Hepatocyte (in vitro differentiated cells): ENCODE results near the gene EXOC3L4.

Experiments
- EZH2 ChIP-seq: fragments of 200-600 bp; sonication (generic); IDR thresholded peaks from 2 replicates; pipeline ENCODE4 v1.6.1; 2016; ENCODE audit warnings: antibody characterized with exemption, mild to moderate bottlenecking, borderline replicate concordance
- EZH2phosphoT487 ChIP-seq: fragments of 200-600 bp; sonication (generic); IDR thresholded peaks from one replicate; pipeline ENCODE4 v1.6.1; 2018; ENCODE audit warnings: antibody characterized with exemption, mild to moderate bottlenecking, low read depth, moderate library complexity; ENCODE audit not compliant: unreplicated experiment, severe bottlenecking
- TF ChIP-seq, protein P1 (sequence below): fragments of 200-600 bp; sonication (generic); IDR thresholded peaks from 2 replicates; pipeline ENCODE4 v1.5.1; 2016; ENCODE audit warnings: antibody characterized with exemption, mild to moderate bottlenecking; ENCODE audit not compliant: poor library complexity

DNA sequence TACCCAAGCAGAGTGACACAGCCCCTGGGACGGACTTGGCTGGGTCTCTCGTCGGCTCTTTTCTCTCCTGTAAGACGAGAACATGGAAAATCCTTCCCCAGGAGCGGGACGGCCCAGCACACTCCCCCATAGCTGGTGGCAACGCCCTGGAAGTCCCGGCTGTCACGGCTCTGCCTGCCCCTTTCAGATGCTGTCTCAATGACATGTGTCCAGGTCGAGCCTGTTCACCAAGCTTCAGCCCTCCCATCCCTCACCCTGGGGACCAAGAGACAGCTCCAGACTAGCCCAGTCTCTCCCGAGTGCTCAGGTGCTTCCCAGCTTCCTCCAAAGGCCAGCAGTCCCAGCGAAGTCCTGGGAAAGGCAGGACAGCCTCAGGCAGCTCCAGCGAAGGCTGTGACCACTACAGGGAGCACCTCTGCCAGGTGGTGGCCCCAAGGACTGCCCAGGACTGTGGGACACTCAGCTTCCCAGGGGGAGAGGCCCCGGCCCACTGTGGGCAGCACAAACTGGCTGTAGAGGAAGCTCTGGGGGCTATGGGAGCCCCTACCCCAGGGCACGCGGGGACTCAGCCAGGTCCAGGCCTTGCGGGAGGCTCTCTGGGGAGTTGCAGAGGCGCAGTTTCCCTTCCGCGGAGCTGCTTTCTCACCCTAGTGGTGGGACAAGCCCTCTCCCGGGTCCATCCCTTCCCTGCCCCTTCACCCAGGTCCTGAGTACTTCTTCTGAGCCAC lies 62.3 kb downstream of the EXOC3L4 start:
- TF ChIP-seq EZH2 (no peak), EZH2phosphoT487 (no peak)
- TF ChIP-seq, protein P1, sequence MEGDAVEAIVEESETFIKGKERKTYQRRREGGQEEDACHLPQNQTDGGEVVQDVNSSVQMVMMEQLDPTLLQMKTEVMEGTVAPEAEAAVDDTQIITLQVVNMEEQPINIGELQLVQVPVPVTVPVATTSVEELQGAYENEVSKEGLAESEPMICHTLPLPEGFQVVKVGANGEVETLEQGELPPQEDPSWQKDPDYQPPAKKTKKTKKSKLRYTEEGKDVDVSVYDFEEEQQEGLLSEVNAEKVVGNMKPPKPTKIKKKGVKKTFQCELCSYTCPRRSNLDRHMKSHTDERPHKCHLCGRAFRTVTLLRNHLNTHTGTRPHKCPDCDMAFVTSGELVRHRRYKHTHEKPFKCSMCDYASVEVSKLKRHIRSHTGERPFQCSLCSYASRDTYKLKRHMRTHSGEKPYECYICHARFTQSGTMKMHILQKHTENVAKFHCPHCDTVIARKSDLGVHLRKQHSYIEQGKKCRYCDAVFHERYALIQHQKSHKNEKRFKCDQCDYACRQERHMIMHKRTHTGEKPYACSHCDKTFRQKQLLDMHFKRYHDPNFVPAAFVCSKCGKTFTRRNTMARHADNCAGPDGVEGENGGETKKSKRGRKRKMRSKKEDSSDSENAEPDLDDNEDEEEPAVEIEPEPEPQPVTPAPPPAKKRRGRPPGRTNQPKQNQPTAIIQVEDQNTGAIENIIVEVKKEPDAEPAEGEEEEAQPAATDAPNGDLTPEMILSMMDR: no peak
